HepG2 (cell line): ENCODE data around the gene NCAM2.
"Not testable (repeated sequence)": the region's sequence is repeated elsewhere in the genome, so short reads cannot be mapped to it uniquely, and the experiment has no call there.

ENCODE experiments used
- CTCF ChIP-seq: sonication (generic); formaldehyde crosslinking; IDR thresholded peaks from 2 replicates; pipeline ENCODE4 v1.5.0; 2020; ENCODE audit warnings: mild to moderate bottlenecking, missing genetic modification reagents, moderate library complexity
- ZC3H4 ChIP-seq: sonication (generic); formaldehyde crosslinking; IDR thresholded peaks from 2 replicates; pipeline ENCODE4 v1.4.0; 2020; ENCODE audit warnings: missing genetic modification reagents, borderline replicate concordance

- not testable (repeated sequence) for TF ChIP-seq ZC3H4 (CRISPR knock-in tag); CTCF
Observed at GRCh38 chr21:21404261-21404660, 406.1 kb downstream of the NCAM2 start.
